ENCODE results near the gene DUSP11. TPM values are rescaled to one million over a fixed set of nuclear protein-coding genes. Genes with fewer than 3 reads are reported as not detected.

The DUSP11 gene
- total RNA-seq, result 26.6 and 30.5 TPM in 2 replicates

GRCh38 chr2:73779467-73780236 is at the start of gene DUSP11:
Gene DUSP11 (minus strand): TSS chr2:73780103. CDS start chr2:73779974, 129 bp downstream.

GRCh38 chr2:73828818-73829570 is 49.1 kb upstream of the DUSP11 start, which contains the start of gene STAMBP:
Gene STAMBP (plus strand): TSS chr2:73828961. CDS start chr2:73830857, 1,896 bp downstream.

DNA sequence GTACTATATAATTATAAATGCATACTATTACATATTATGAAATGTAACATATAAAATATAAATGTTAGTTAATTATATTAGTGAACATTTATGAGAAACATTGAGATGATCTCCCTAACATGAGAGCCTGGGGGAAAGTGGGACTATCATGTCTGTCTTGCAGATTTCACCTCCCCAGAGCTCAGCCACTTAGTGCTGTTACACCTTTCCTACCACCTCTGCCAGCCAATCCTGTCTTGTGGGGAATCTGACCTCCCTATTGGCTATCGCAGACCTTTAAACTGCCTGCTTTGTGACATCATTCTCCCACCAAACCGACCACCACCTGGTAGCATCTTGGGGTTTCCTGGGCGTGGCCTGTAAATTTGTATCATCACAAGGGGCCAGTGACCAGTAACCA is 4.0 kb upstream of the DUSP11 start, which contains the start of gene C2orf78:
TSS of gene C2orf78 (plus strand) at position 301 of the 400 bp plus-strand sequence. CDS start 127 bp downstream, outside the sequence.

DNA sequence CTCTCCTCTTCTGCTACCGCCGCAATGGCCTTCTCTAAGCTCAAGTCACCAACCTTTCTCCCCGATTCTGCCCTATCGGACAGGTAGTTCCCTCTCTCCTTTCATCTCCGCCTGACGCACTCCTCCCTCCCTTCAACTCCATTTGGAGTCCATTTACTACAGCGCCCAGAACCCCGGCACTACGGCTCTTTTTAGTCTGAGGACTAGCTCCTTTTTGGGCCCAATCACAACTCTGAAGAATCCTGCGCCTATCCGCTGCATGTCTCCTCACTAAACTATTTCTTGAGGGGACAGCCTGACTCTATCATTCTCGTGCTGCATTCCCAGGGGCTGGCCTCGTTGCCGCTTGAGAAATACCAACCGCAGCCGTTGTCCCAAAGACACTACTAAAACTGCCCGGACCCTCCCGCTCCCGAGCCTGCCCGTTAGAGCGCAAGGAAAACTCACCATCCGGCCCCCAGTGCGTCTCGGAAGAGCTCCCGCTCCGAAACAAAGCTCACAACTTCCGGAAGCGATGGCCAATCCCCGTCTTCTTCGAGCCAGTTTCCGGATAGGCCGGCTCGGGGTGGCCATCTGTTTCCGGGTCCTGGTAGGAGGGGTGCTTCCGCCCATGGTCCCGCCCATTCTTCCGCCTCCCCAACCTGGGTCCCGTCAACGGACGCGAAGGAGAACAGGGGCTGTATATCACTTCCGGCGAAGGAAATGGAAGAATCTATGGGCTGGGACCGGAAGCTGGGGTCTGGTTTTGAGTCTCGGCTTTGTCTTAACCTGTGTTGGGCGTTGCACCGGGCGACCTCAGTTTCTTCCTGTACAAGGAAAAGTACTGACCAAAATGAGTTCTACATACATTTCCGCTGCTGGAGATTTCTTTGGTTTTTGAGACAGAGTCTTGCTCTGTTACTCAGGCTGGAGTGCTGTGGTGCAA is 42.8 kb downstream of the DUSP11 start, which contains the start of gene TPRKB:
TSS of gene TPRKB (minus strand) at position 491 of the 925 bp plus-strand sequence. CDS start 2,776 bp downstream, outside the sequence.

Other genes with a start within 250 kb of the DUSP11 start
- gene NAT8, start 137.7 kb downstream of the DUSP11 start, total RNA-seq, result not detected in 2 replicates
- gene TPRKB, start 42.8 kb downstream of the DUSP11 start, total RNA-seq, result 31.6 and 39.9 TPM in 2 replicates
- not detected in 2 replicates for gene C2orf78, start 4.1 kb upstream of the DUSP11 start, total RNA-seq
- gene STAMBP, start 48.9 kb upstream of the DUSP11 start, total RNA-seq, result 20.0 and 34.2 TPM in 2 replicates
- 0.18 TPM in 1 of 2 replicates, not detected in the other for gene ACTG2, start 112.9 kb upstream of the DUSP11 start, total RNA-seq
- gene DGUOK, start 146.8 kb upstream of the DUSP11 start, total RNA-seq, result 75.1 and 85.1 TPM in 2 replicates
- 3.4 and 3.9 TPM in 2 replicates for gene TET3, start 204.8 kb upstream of the DUSP11 start, total RNA-seq

All from cardiac atrium fibroblast (primary cell).